Chondrocyte (in vitro differentiated cells): ENCODE measurements around the gene IFT74. TPM values are rescaled to one million over a fixed set of nuclear protein-coding genes. Genes with fewer than 3 reads are reported as not detected.

Experiments used
- DNase-seq: peaks from one replicate; pipeline ENCODE4 v3.0.0; 2021; ENCODE audit warnings: mixed read lengths, low spot score
- H3K27ac Mint-ChIP-seq: one replicate; pipeline ENCODE4 v1.8.0; 2021; ENCODE audit warnings: mild to moderate bottlenecking, moderate library complexity, mixed read lengths; ENCODE audit not compliant: unreplicated experiment
- H3K27me3 Mint-ChIP-seq: 2 replicates; pipeline ENCODE4 v1.8.0; 2021; ENCODE audit warnings: low read depth, mixed read lengths
- H3K36me3 Mint-ChIP-seq: 2 replicates; pipeline ENCODE4 v1.8.0; 2021; ENCODE audit warnings: low read depth, mixed read lengths
- H3K4me1 Mint-ChIP-seq: 2 replicates; pipeline ENCODE4 v1.8.0; 2021; ENCODE audit warnings: low read depth, mild to moderate bottlenecking, mixed read lengths
- H3K4me3 Mint-ChIP-seq: one replicate; pipeline ENCODE4 v1.8.0; 2021; ENCODE audit warnings: mild to moderate bottlenecking, moderate library complexity, mixed read lengths; ENCODE audit not compliant: unreplicated experiment
- H3K9me3 Mint-ChIP-seq: 2 replicates; pipeline ENCODE4 v1.8.0; 2021; ENCODE audit warnings: low read depth, mixed read lengths
- CTCF ChIP-seq: fragments of 200-600 bp; sonication (generic); IDR thresholded peaks from 2 replicates; pipeline ENCODE4 v1.5.0; 2021; ENCODE audit warnings: antibody characterized with exemption, mild to moderate bottlenecking, moderate library complexity
- total RNA-seq: library from RNA; stranded (reverse); gene quantifications from 3 replicates; pipeline ENCODE4 v1.2.1, GENCODE V29; 2021

Gene IFT74
- total RNA-seq, 1 donor from 2014 or later: 10.3 TPM

DNA sequence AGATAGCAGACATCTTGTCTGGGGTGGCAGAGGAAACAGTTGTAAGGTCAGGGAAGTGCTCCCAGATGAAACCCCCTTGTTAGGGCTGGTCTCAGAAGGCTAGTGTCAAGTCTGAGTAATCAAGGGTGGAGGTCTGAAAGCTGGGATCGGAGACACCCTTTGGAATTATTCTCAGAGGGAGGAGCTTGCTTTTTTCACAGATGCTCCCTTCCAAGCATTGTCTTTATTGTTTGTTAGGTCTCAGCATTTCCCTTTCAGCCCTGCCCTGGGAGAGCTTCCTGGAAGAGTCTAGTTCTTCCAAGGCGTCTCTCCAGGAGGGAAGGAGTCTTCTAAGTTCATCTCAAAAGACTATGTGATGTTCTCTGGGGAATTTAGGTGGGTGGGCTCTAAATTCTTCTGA is 156.0 kb downstream of the IFT74 start:
- DNase-seq: no peak
- H3K36me3 Mint-ChIP-seq: no peaks in the 10 kb centered on the region
- H3K27me3 Mint-ChIP-seq: no peaks in the 10 kb centered on the region
- no peaks in the 10 kb centered on the region for H3K9me3 Mint-ChIP-seq
- H3K4me3 Mint-ChIP-seq: no peak overlapping the region
- no peak overlapping the region for H3K27ac Mint-ChIP-seq
- no peak for TF ChIP-seq CTCF
- peaks cover 13% of the 10 kb centered on the region for H3K4me1 Mint-ChIP-seq

Other genes starting within 250 kb of the IFT74 start
- gene CAAP1, start 63.6 kb upstream of the IFT74 start, total RNA-seq: 15.0 to 19.1 TPM (median 16.1 TPM) in 3 replicates
- 33.0 to 36.8 TPM (median 34.7 TPM) in 3 replicates for gene PLAA, start 9.2 kb upstream of the IFT74 start, total RNA-seq
- not detected in 3 replicates for gene LRRC19, start 49.3 kb downstream of the IFT74 start, total RNA-seq
- gene TEK, start 152.8 kb downstream of the IFT74 start, total RNA-seq: 0.89 to 2.8 TPM (median 2.7 TPM) in 3 replicates